Suppressor macrophage treated with lipopolysaccharide for 1 hour (primary cell): ENCODE results near the gene ARGLU1.

ENCODE experiments used
- DNase-seq, 3 donors: peaks; one replicate each; pipeline ENCODE4 v3.0.0-alpha.2; 2020 to 2022

The ARGLU1 gene

GRCh38 chr13:106586648-106587166 lies 18.8 kb upstream of the ARGLU1 start:
- no peak for DNase-seq

- DNase-seq = no peak
Observed at GRCh38 chr13:106581225-106581624, 13.3 kb upstream of the ARGLU1 start.

- no peak for DNase-seq
Observed at GRCh38 chr13:106575896-106576295, 8.0 kb upstream of the ARGLU1 start.

GRCh38 chr13:106573868-106574267 lies 5.9 kb upstream of the ARGLU1 start:
- no peak for DNase-seq

- DNase-seq = no peak
Observed at GRCh38 chr13:106573284-106573846, 5.4 kb upstream of the ARGLU1 start.

GRCh38 chr13:106570299-106570852 lies 2.4 kb upstream of the ARGLU1 start:
- peak; percentile 46 to 64 (median 48) for DNase-seq

GRCh38 chr13:106569233-106570095 lies 1.5 kb upstream of the ARGLU1 start:
- DNase-seq = no peak

- no peak for DNase-seq
Observed at GRCh38 chr13:106568299-106569003, 514 bp upstream of the ARGLU1 start.

GRCh38 chr13:106566641-106567473 lies 1.1 kb downstream of the ARGLU1 start:
- peak; percentile 53 to 73 (median 59) for DNase-seq

- DNase-seq = peak; percentile 24 to 43 (median 39)
Observed at GRCh38 chr13:106565127-106565775, 2.7 kb downstream of the ARGLU1 start.

GRCh38 chr13:106562301-106562700 lies 5.6 kb downstream of the ARGLU1 start:
- DNase-seq = no peak

- DNase-seq = peak; percentile 75 to 83 (median 80)
Observed at GRCh38 chr13:106561551-106562170, 6.3 kb downstream of the ARGLU1 start.

GRCh38 chr13:106560821-106561220 lies 7.1 kb downstream of the ARGLU1 start:
- no peak for DNase-seq

GRCh38 chr13:106558527-106558926 lies 9.4 kb downstream of the ARGLU1 start:
- no peak for DNase-seq

- no peak for DNase-seq
Observed at GRCh38 chr13:106555631-106556328, 12.2 kb downstream of the ARGLU1 start.

- DNase-seq = no peak
Observed at GRCh38 chr13:106551751-106552150, 16.2 kb downstream of the ARGLU1 start.

GRCh38 chr13:106551350-106551749 lies 16.6 kb downstream of the ARGLU1 start:
- peak; percentile 10 to 28 (median 26) for DNase-seq

GRCh38 chr13:106550570-106551135 lies 17.3 kb downstream of the ARGLU1 start:
- no peak for DNase-seq

- DNase-seq = no peak
Observed at GRCh38 chr13:106548064-106548696, 19.8 kb downstream of the ARGLU1 start.

- peak in 2 of 3 donors; percentile 33 to 42 for DNase-seq
Observed at GRCh38 chr13:106541826-106542225, 26.1 kb downstream of the ARGLU1 start.
